SH-SY5Y (cell line): Measurements from ENCODE around the gene PAX7.

Source experiments
- GATA2 ChIP-seq: IDR thresholded peaks from 2 replicates; pipeline ENCODE4 v1.6.1; 2011; ENCODE audit warnings: mild to moderate bottlenecking, low read depth, low read length
- GATA3 ChIP-seq: IDR thresholded peaks from 2 replicates; pipeline ENCODE4 v1.6.1; 2011; ENCODE audit warnings: low read depth, mild to moderate bottlenecking, low read length, moderate library complexity

GRCh38 chr1:18668046-18668445 lies 37.4 kb downstream of the PAX7 start:
- TF ChIP-seq GATA3, result no peak
- TF ChIP-seq GATA2, result no peak
